ENCODE measurements around the gene KPNA3. TPM values are rescaled to one million over a fixed set of nuclear protein-coding genes. Genes with fewer than 3 reads are reported as not detected.

KPNA3 gene
- total RNA-seq, 4 donors from 2014 or later = 47.9 to 66.4 (median 55.4) TPM

DNA sequence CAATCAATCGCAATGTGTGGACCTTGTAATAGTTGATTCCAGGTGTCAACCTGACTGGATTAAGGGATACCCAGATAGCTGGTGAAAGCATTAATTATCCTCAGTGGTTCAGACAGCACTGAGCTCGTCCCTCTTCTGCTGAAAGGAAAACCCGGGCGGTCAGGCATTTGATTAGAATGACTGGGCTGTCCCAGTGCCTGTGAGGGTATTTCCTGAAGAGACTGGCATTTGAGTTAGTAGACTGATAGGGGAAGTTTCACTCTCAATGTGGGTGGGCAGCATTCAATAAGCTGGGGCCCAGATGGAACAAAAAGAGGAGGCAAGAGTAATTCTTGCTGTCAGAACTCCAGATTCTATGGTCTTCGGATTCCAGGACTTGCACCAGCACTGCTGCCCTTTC is 31.9 kb downstream of the KPNA3 start:
- H3K36me3 ChIP-seq = peaks cover 0 to 3% (median 0%) of the 10 kb centered on the region in 4 donors
- H3K27ac ChIP-seq (replicated peaks in 1 of 4) = no peak overlapping the region
- intact Hi-C loops (cut with DNase I) = no loop called here
- 98% methylated on average over 5 of the region's 5 CpGs for WGBS
- TF ChIP-seq EP300 (IDR thresholded peaks at IDR 0.05) (no peak), POLR2A (IDR thresholded peaks at IDR 0.05; ENCODE audit: low read depth) (no peak), POLR2AphosphoS5 (IDR thresholded peaks at IDR 0.05) (no peak)
- TF ChIP-seq, protein P1, sequence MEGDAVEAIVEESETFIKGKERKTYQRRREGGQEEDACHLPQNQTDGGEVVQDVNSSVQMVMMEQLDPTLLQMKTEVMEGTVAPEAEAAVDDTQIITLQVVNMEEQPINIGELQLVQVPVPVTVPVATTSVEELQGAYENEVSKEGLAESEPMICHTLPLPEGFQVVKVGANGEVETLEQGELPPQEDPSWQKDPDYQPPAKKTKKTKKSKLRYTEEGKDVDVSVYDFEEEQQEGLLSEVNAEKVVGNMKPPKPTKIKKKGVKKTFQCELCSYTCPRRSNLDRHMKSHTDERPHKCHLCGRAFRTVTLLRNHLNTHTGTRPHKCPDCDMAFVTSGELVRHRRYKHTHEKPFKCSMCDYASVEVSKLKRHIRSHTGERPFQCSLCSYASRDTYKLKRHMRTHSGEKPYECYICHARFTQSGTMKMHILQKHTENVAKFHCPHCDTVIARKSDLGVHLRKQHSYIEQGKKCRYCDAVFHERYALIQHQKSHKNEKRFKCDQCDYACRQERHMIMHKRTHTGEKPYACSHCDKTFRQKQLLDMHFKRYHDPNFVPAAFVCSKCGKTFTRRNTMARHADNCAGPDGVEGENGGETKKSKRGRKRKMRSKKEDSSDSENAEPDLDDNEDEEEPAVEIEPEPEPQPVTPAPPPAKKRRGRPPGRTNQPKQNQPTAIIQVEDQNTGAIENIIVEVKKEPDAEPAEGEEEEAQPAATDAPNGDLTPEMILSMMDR (IDR thresholded peaks at IDR 0.05) = no peak
- no peaks in the 10 kb centered on the region for H3K9me3 ChIP-seq
- no peak for DNase-seq (ENCODE audit: extremely low spot score)
- peaks cover 0 to 8% (median 0%) of the 10 kb centered on the region in 4 donors for H3K4me1 ChIP-seq
- no peak overlapping the region for H3K4me3 ChIP-seq
- no peaks in the 10 kb centered on the region for H3K27me3 ChIP-seq

DNA sequence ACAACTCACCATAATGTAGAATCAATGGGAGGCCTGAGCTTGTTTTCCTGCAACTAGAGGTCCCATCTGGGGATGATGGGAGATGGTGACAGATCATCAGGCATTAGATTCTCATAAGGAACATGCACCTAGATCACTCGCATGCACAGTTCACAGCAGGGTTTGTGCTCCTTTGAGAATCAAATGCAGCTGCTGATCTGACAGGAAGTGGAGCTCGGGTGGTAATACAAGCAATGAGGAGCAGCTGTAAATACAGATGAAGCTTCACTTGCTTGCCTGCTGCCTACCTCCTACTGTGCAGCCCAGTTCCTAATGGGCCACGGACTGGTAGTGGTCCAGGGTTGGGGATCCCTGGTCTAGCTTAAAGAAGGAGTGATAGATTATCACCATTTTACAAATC is 33.0 kb downstream of the KPNA3 start:
- WGBS = 80% methylated on average over 3 of the region's 3 CpGs
- H3K27ac ChIP-seq (replicated peaks in 1 of 4) = no peak overlapping the region

DNA sequence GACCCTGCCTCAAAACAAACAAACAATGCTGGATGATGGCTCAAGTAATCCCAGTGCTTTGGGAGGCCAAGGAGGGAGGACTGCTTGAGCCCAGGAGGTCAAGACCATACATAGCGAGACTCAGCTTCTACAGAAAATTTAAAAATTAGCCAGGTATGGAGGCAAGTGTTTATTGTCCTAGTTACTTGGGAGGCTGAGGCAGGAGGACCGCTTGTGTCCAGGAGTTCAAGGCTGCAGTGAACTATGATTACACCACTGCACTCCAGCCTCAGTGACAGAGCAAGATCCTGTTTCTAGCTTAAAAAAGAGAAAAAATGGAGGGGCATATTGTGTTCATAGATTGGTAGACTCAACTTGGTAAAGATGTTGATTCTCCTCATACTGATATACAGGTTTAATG is 36.2 kb downstream of the KPNA3 start:
- H3K4me1 ChIP-seq = peaks cover 0 to 4% (median 2%) of the 10 kb centered on the region in 4 donors
- DNase-seq (ENCODE audit: extremely low spot score) = no peak
- no peak overlapping the region for H3K27ac ChIP-seq (replicated peaks in 1 of 4)
- H3K36me3 ChIP-seq = peaks cover 0 to 3% (median 0%) of the 10 kb centered on the region in 4 donors
- no peaks in the 10 kb centered on the region for H3K9me3 ChIP-seq
- H3K4me3 ChIP-seq = no peak overlapping the region
- H3K27me3 ChIP-seq = no peaks in the 10 kb centered on the region
- TF ChIP-seq, protein P1 (IDR thresholded peaks at IDR 0.05) = no peak
- no peak for TF ChIP-seq POLR2AphosphoS5 (IDR thresholded peaks at IDR 0.05)
- TF ChIP-seq EP300 (IDR thresholded peaks at IDR 0.05) = no peak
- no peak for TF ChIP-seq POLR2A (IDR thresholded peaks at IDR 0.05; ENCODE audit: low read depth)
- intact Hi-C loops (cut with DNase I) = no loop called here
- WGBS = 80% methylated on average over 2 of the region's 2 CpGs

More for the DNA sequence above, 33.0 kb downstream of the KPNA3 start:
- TF ChIP-seq POLR2A (IDR thresholded peaks at IDR 0.05; ENCODE audit: low read depth) (no peak), POLR2AphosphoS5 (IDR thresholded peaks at IDR 0.05) (no peak), EP300 (IDR thresholded peaks at IDR 0.05) (no peak)
- TF ChIP-seq, protein P1 (IDR thresholded peaks at IDR 0.05) = no peak
- H3K9me3 ChIP-seq = no peaks in the 10 kb centered on the region
- H3K4me3 ChIP-seq = no peak overlapping the region
- H3K4me1 ChIP-seq = peaks cover 0 to 4% (median 0%) of the 10 kb centered on the region in 4 donors
- H3K27me3 ChIP-seq = no peaks in the 10 kb centered on the region
- DNase-seq (ENCODE audit: extremely low spot score) = no peak
- intact Hi-C loops (cut with DNase I) = no loop called here
- H3K36me3 ChIP-seq = peaks cover 0 to 3% (median 0%) of the 10 kb centered on the region in 4 donors

- Histone ChIP-seq H3K27me3 (no peaks in the 10 kb centered on the region), H3K9me3 (no peaks in the 10 kb centered on the region), H3K4me3 (no peak overlapping the region), H3K4me1 (peaks cover 0 to 8% (median 3%) of the 10 kb centered on the region in 4 donors), H3K27ac (replicated peaks in 1 of 4) (no peak overlapping the region), H3K36me3 (peaks cover 0 to 3% (median 0%) of the 10 kb centered on the region in 4 donors)
- 93% methylated on average over 4 of the region's 4 CpGs for WGBS
- no peak for DNase-seq (ENCODE audit: extremely low spot score)
- intact Hi-C loops (cut with DNase I) = no loop called here
- TF ChIP-seq EP300 (IDR thresholded peaks at IDR 0.05) (no peak), POLR2AphosphoS5 (IDR thresholded peaks at IDR 0.05) (no peak)
- TF ChIP-seq, protein P1 (IDR thresholded peaks at IDR 0.05) = no peak
These were observed 38.3 kb downstream of the KPNA3 start for GRCh38 chr13:49754146-49754545.

- H3K4me1 ChIP-seq = peaks cover 0 to 5% (median 3%) of the 10 kb centered on the region in 4 donors
- H3K36me3 ChIP-seq = peaks cover 8 to 19% (median 11%) of the 10 kb centered on the region in 4 donors
- no peak for TF ChIP-seq EP300 (IDR thresholded peaks at IDR 0.05)
- TF ChIP-seq POLR2A (IDR thresholded peaks at IDR 0.05; ENCODE audit: low read depth) = no peak
- TF ChIP-seq POLR2AphosphoS5 (IDR thresholded peaks at IDR 0.05) = no peak
- TF ChIP-seq, protein P1 (IDR thresholded peaks at IDR 0.05) = no peak
- no peaks in the 10 kb centered on the region for H3K9me3 ChIP-seq
- H3K4me3 ChIP-seq = no peak overlapping the region
- H3K27me3 ChIP-seq = no peaks in the 10 kb centered on the region
- H3K27ac ChIP-seq (replicated peaks in 1 of 4) = no peak overlapping the region
- WGBS = 90% methylated on average over 2 of the region's 2 CpGs
- intact Hi-C loops (cut with DNase I) = no loop called here
- DNase-seq (ENCODE audit: extremely low spot score) = no peak
These were observed 42.6 kb downstream of the KPNA3 start for GRCh38 chr13:49749848-49750247.

Measured in esophagus muscularis mucosa (tissue), 4 donors.